ENCODE results near the gene SDHAF3.

DNA sequence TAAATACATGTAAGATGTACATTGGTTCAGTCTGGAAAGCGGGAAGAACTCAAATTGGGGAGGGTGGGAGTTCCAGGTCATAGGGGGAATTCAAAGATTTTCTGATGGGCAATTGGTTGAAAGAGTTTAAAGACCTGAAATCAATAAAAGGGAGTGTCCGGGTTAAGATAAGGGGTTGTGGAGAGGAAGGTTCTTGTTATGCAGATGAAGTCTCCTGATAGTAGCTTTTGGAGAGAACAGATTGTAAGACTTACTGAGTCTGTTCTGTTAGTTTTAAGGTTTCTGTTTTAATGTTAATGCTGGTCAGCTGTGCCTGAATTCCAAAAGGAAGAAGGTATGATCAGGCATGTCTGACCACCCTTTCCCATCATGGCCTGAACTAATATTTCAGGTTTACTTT is 48.8 kb downstream of the SDHAF3 start:
- TF ChIP-seq GATA3 (IDR thresholded peaks at IDR 0.05; ENCODE audit: low read depth, low read length) (no peak), GATA2 (IDR thresholded peaks at IDR 0.05; ENCODE audit: low read depth, low read length) (no peak)

All from SH-SY5Y (cell line).